Measurements from ENCODE around the gene SERINC3. TPM values are rescaled to one million over a fixed set of nuclear protein-coding genes. Genes with fewer than 3 reads are reported as not detected.

SERINC3 gene
- total RNA-seq = 10 to 100 TPM; 75.6 to 91.3 TPM
- polyA plus RNA-seq (2013, experiment 1 of 2) = 60.3 TPM
- polyA plus RNA-seq (2013, experiment 2 of 2) = 61.1 TPM
- long read RNA-seq, experiment 1, full-length matches to known transcripts = 12 of 25 reads
- long read RNA-seq, experiment 1, partial matches to known transcripts = 6 of 25 reads
- long read RNA-seq, experiment 1, other reads (novel, unspliced or antisense) = 7 of 25 reads
- long read RNA-seq, experiment 2, full-length matches to known transcripts = 191 of 230 reads
- long read RNA-seq, experiment 2, partial matches to known transcripts = 14 of 230 reads
- long read RNA-seq, experiment 2, other reads (novel, unspliced or antisense) = 25 of 230 reads
- long read RNA-seq, experiment 3, full-length matches to known transcripts = 467 of 513 reads
- long read RNA-seq, experiment 3, partial matches to known transcripts = 16 of 513 reads
- long read RNA-seq, experiment 3, other reads (novel, unspliced or antisense) = 30 of 513 reads
- long read RNA-seq, experiment 4, full-length matches to known transcripts = 221 of 246 reads
- long read RNA-seq, experiment 4, partial matches to known transcripts = 2 of 246 reads
- long read RNA-seq, experiment 4, other reads (novel, unspliced or antisense) = 23 of 246 reads

GRCh38 chr20:44521484-44522481, at the start of gene SERINC3:
SERINC3 (minus strand) TSS chr20:44522070; CDS start chr20:44521951, 119 bp downstream.
- Histone ChIP-seq H3K9me3 (ENCODE audit: control insufficient read depth, low read length) (no peaks in the 10 kb centered on the region), H3K36me3 (ENCODE audit: control insufficient read depth, insufficient read depth, low read length) (peaks cover 19% of the 10 kb centered on the region), H3K4me3 (ENCODE audit: low read length) (peak within 1 kb of the TSS; percentile 99), H3K9ac (ENCODE audit: extremely low read depth, low read length, poor library complexity, severe bottlenecking) (peak within 1 kb of the TSS; percentile 96), H3K27ac (ENCODE audit: low read depth, low read length) (peak within 1 kb of the TSS; percentile 77), H3K27me3 (ENCODE audit: control insufficient read depth, insufficient read depth, low read length, poor library complexity, severe bottlenecking) (no peaks in the 10 kb centered on the region), H3K4me1 (ENCODE audit: control insufficient read depth, insufficient read depth, low read length) (peaks cover 3% of the 10 kb centered on the region)
- H3K9me3 Mint-ChIP-seq = peaks cover 5% of the 10 kb centered on the region
- WGBS, 2 experiments (ENCODE audit: insufficient coverage in 1 of 2, insufficient read length in 1 of 2) = 1 to 2% methylated on average over 23 to 49 of the region's 49 CpGs
- peaks cover 13% of the 10 kb centered on the region for H3K36me3 Mint-ChIP-seq (ENCODE audit: low read depth)
- peak within 1 kb of the TSS; percentile 95 for H3K27ac Mint-ChIP-seq
- no peaks in the 10 kb centered on the region for H3K27me3 Mint-ChIP-seq (ENCODE audit: insufficient read depth)
- peak; percentile 47 for TF ChIP-seq CTCF (conservative IDR thresholded peaks at IDR 0.05)
- H3K4me1 Mint-ChIP-seq = peaks cover 64% of the 10 kb centered on the region
- H3K4me3 Mint-ChIP-seq = peak within 1 kb of the TSS; percentile 92
- DNase-seq = peak; percentile 96

- Histone ChIP-seq H3K4me1 (ENCODE audit: control insufficient read depth, insufficient read depth, low read length) (peaks cover 3% of the 10 kb centered on the region), H3K27ac (ENCODE audit: low read depth, low read length) (no peak overlapping the region), H3K9me3 (ENCODE audit: control insufficient read depth, low read length) (no peaks in the 10 kb centered on the region), H3K4me3 (ENCODE audit: low read length) (no peak overlapping the region), H3K27me3 (ENCODE audit: control insufficient read depth, insufficient read depth, low read length, poor library complexity, severe bottlenecking) (no peaks in the 10 kb centered on the region), H3K9ac (ENCODE audit: extremely low read depth, low read length, poor library complexity, severe bottlenecking) (no peak overlapping the region), H3K36me3 (ENCODE audit: control insufficient read depth, insufficient read depth, low read length) (no peaks in the 10 kb centered on the region)
- no peak for TF ChIP-seq CTCF (conservative IDR thresholded peaks at IDR 0.05)
- Mint-ChIP-seq H3K4me3 (no peak overlapping the region), H3K4me1 (peaks cover 20% of the 10 kb centered on the region), H3K9me3 (no peaks in the 10 kb centered on the region), H3K27ac (no peak overlapping the region), H3K27me3 (ENCODE audit: insufficient read depth) (no peaks in the 10 kb centered on the region), H3K36me3 (ENCODE audit: low read depth) (peaks cover 2% of the 10 kb centered on the region)
- DNase-seq = no peak
- 86 to 95% methylated on average over 6 of the region's 6 CpGs for WGBS, 2 experiments (ENCODE audit: insufficient coverage in 1 of 2, insufficient read length in 1 of 2)
Measured at GRCh38 chr20:44571362-44571988, 49.6 kb upstream of the SERINC3 start.

- Mint-ChIP-seq H3K4me3 (no peak overlapping the region), H3K27ac (no peak overlapping the region), H3K9me3 (no peaks in the 10 kb centered on the region), H3K27me3 (ENCODE audit: insufficient read depth) (no peaks in the 10 kb centered on the region), H3K36me3 (ENCODE audit: low read depth) (peaks cover 2% of the 10 kb centered on the region), H3K4me1 (peaks cover 17% of the 10 kb centered on the region)
- H3K9me3 ChIP-seq (ENCODE audit: control insufficient read depth, low read length) = no peaks in the 10 kb centered on the region
- H3K4me1 ChIP-seq (ENCODE audit: control insufficient read depth, insufficient read depth, low read length) = peaks cover 3% of the 10 kb centered on the region
- TF ChIP-seq CTCF (conservative IDR thresholded peaks at IDR 0.05) = no peak
- 100% methylated on average over 1 of the region's 1 CpG for WGBS, 2 experiments (ENCODE audit: insufficient coverage in 1 of 2, insufficient read length in 1 of 2)
- H3K36me3 ChIP-seq (ENCODE audit: control insufficient read depth, insufficient read depth, low read length) = no peaks in the 10 kb centered on the region
- H3K9ac ChIP-seq (ENCODE audit: extremely low read depth, low read length, poor library complexity, severe bottlenecking) = no peak overlapping the region
- no peak for DNase-seq
- H3K4me3 ChIP-seq (ENCODE audit: low read length) = no peak overlapping the region
- H3K27me3 ChIP-seq (ENCODE audit: control insufficient read depth, insufficient read depth, low read length, poor library complexity, severe bottlenecking) = no peaks in the 10 kb centered on the region
- H3K27ac ChIP-seq (ENCODE audit: low read depth, low read length) = no peak overlapping the region
Measured at GRCh38 chr20:44570367-44570766, 48.5 kb upstream of the SERINC3 start.
